ENCODE results near the gene HID1.

DNA sequence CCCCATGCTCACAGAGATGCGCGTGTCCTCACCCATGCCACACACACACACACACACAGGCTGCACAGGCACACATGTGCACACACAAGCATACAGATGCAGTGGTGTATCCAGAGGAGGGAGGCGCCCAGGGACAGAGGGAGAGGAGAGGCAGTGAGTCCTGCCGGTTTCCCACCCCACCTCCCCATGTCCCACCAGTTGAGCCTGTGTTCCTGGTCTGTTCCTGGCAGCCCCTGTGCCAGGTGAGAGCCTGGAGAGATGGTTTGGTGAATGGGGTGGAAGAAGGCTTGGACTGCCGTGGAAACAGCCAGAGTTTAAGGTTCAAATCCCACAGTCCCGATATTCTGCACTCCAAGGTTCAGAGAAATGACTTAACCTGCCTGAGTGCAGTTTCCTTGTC lies 68.9 kb downstream of the HID1 start:
- no peak for TF ChIP-seq YY1 (IDR thresholded peaks at IDR 0.05; ENCODE audit: insufficient read depth, insufficient read length)
- TF ChIP-seq SUZ12 (IDR thresholded peaks at IDR 0.05; ENCODE audit: extremely low read depth, insufficient read depth, insufficient read length) = no peak
